HG02885 (cell line): ENCODE measurements around the gene SMIM31.
A peak's percentile ranks its signal among the peaks of the same experiment; 100 is the strongest.

ENCODE experiments used
- ATAC-seq: cut with Tn5 transposase; IDR thresholded peaks from one replicate; pipeline ENCODE4 v1.9.1; 2021; ENCODE audit warnings: mild to moderate bottlenecking; ENCODE audit not compliant: unreplicated experiment, poor library complexity

Gene SMIM31

GRCh38 chr4:164753873-164754488 is at the start of gene SMIM31:
SMIM31 (plus strand) TSS chr4:164754131; CDS start chr4:164770444, 16,313 bp downstream.
- no peak for ATAC-seq

- no peak for ATAC-seq
Measured at GRCh38 chr4:164706675-164707074, 47.3 kb upstream of the SMIM31 start.

- no peak for ATAC-seq
Measured at GRCh38 chr4:164716901-164717300, 37.0 kb upstream of the SMIM31 start.

DNA sequence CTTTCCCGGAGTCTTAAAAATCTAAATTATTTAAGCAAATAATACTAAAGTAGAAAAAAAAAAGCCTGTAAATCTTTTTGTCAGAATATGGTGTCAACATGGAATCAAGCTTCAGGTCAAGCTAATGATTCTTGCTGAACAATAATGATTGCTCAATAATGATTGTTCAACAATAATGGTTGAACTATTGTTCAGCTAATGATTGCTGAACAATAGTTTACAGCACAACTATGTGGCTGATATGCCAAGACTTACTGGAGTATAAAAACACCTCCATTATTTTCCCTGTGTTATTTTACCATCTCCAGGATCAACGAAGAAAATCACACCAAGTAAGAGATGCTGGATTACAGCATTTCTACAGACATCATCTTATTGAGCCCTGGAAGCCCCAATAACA is 35.1 kb upstream of the SMIM31 start:
- no peak for ATAC-seq

GRCh38 chr4:164725066-164725465 is 28.9 kb upstream of the SMIM31 start:
- ATAC-seq, result no peak

DNA sequence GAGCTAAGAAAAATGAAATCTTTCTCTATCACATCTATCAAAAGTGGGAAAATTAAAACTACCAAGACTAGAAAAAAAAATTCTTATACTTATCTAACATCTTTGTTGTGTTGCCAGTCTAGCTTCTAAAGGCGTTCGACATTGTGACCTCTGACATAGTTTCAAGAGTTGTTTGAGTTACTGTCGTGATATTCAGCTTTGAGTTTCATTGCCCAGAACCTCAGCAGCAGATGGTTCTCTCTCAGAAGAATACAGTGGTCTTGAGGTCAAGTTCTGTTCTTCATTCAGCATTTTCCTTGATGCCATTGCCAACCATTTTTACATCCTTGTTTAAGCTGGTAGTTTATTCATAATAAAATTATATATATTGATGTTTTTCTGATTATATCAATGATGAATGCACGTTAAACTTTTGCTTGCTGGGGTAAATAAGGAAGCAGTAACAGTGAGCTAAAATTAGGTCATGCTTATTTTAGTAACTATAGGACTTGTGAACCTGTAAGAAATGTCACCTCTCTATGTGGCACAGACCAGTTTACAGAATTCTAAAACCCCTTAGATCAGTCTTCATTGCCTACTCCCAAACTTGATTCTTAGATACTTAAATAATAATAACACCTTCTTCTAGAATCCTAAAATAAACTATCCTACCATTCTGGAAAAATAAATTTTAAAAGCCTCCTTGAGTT is 23.1 kb upstream of the SMIM31 start:
- no peak for ATAC-seq

GRCh38 chr4:164731827-164732474 is 22.0 kb upstream of the SMIM31 start:
- ATAC-seq, result peak; percentile 85

DNA sequence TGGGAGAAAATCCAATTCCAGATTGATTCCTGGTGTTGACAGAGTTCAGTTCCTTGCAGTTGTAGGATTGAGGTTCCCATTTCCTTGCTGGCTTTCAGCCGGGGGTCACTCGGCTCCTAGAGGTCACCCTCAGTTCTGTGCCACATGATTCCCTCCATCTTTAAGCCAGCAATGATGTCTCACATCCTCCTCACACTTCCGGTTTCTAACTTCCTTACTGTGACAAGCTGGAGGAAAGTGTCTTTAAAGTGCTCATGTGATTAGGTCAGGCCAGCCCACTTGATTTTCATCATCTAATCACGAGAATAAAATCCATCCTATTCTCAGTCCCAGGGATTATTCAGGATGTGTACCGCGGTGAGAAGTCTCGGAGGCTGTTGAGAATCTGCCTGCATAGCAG is 19.4 kb upstream of the SMIM31 start:
- no peak for ATAC-seq

GRCh38 chr4:164748375-164748774 is 5.6 kb upstream of the SMIM31 start:
- ATAC-seq, result no peak

GRCh38 chr4:164755432-164755831 is 1.5 kb downstream of the SMIM31 start:
- no peak for ATAC-seq

GRCh38 chr4:164756686-164757085 is 2.8 kb downstream of the SMIM31 start:
- ATAC-seq, result no peak

- no peak for ATAC-seq
Measured at GRCh38 chr4:164761241-164761640, 7.3 kb downstream of the SMIM31 start.

DNA sequence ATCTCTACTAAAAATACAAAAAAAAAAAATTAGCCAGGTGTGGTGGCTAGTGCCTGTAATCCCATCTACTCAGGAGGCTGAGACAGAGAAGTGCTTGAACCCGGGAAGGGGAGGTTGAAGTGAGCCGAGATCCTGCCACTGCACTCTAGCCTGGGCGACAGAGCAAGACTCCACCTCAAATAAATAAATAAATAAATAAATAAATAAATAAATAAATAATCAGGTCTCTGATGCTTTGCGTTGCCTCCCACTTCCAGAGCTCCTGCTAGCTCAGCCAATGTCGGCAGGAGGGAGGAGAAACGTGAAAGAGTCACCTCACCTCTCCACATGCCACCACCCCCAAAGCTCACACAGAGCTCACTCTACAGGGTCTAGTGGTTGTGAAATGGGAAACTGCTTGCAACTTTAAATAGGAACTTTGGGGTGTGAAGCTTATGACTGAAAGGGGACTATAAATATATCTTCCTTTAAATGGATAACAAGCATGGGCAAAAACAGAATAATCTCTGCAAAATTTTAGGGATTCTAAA is 7.9 kb downstream of the SMIM31 start:
- no peak for ATAC-seq

- no peak for ATAC-seq
Measured at GRCh38 chr4:164765096-164765495, 11.2 kb downstream of the SMIM31 start.

GRCh38 chr4:164765833-164766232 is 11.9 kb downstream of the SMIM31 start:
- no peak for ATAC-seq

GRCh38 chr4:164768516-164768915 is 14.6 kb downstream of the SMIM31 start:
- ATAC-seq, result no peak

GRCh38 chr4:164770010-164770724 is 16.2 kb downstream of the SMIM31 start:
- no peak for ATAC-seq

DNA sequence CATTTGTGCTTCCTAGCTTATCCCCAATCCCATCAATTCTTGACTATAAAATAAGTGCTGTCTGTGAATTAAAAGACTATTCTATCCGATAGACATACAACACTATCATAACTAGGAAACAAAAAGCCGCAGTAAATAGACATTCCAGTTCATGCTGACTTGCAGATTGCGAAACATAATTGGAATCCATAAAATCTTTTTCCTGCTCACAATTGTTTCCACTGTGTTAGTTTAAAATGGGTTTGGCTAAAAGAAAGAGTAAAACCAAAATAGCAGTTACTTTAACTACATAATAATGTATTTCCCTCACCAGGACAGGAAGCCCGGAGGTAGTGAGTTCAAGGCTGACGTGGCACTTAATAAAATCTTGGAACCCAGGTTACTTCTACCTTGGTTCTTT is 17.2 kb downstream of the SMIM31 start:
- ATAC-seq, result no peak

DNA sequence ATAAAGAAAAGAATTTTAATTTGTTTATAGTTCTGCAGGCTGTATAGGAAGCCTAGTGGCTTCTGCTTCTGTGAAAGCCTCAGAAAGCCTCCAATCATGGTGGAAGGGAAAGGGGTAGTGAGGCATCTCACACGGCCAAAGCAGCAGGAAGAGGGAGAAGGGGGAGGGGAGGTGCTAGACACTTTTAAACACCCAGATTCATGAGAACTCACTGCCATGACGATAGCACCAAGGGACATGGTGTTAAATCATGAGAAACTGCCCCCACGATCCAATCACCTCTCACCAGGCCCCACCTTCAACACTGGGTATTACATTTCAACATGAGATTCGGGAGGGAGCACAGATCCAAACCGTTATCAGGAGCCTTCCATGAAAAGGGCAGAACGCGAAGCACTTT is 18.1 kb downstream of the SMIM31 start:
- no peak for ATAC-seq

DNA sequence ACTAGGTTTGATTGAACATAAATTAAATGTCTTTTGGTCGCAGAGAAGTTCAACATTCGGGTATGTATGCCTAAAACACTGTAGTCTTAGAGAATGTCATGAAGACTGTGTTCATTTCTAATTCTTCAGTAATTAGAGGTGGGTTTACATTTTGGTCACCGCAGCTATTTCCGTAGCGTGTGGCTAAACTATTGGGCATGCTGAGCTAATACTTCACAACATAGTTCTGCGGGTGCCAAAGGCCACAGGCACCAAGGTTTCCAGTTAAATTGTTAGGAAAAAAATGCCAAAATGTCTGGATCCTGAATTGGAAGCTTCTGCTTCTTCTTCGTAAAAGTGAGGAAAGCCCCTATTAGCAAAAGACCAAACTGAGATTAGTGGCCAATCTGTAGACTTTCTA is 25.1 kb downstream of the SMIM31 start:
- no peak for ATAC-seq

DNA sequence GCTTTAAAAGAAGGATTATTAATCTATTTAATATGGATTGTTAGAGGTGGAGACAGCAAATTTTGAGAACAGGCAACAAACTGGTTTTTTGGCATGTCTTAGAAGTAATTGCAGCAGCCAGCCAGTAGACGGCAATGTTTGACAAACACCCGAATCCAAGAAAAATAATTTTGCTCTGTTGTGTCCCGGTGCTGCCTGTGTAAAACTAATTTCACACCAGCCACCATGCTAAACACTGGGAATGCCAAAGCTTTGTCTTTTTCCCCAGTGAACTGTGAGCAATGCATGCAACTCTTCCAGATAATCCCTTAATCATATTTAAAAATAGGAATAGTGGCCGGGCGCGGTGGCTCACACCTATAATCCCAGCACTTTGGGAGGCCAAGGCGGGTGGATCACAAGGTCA is 25.9 kb downstream of the SMIM31 start:
- no peak for ATAC-seq
